HepG2 (cell line): ENCODE results near the gene NAGS. TPM values are rescaled to one million over a fixed set of nuclear protein-coding genes. Genes with fewer than 3 reads are reported as not detected.

Experiments used
- ARNT2 ChIP-seq: sonication (generic); formaldehyde crosslinking; IDR thresholded peaks from 2 replicates; pipeline ENCODE4 v1.8.0; 2022; ENCODE audit warnings: mild to moderate bottlenecking, low read depth, missing genetic modification reagents, moderate library complexity
- ATF2 ChIP-seq: sonication (generic); formaldehyde crosslinking; IDR thresholded peaks from 2 replicates; pipeline ENCODE4 v1.4.0; 2020; ENCODE audit warnings: missing genetic modification reagents
- ATF6 ChIP-seq: sonication (generic); formaldehyde crosslinking; conservative IDR thresholded peaks from 2 replicates; pipeline ENCODE4 v1.4.0; 2020; ENCODE audit warnings: missing genetic modification reagents
- BCL3 ChIP-seq: sonication (generic); formaldehyde crosslinking; IDR thresholded peaks from 2 replicates; pipeline ENCODE4 v1.5.1; 2020; ENCODE audit warnings: mild to moderate bottlenecking, missing genetic modification reagents, moderate library complexity
- DBP ChIP-seq: sonication (generic); formaldehyde crosslinking; IDR thresholded peaks from 2 replicates; pipeline ENCODE4 v1.4.0; 2020; ENCODE audit warnings: missing genetic modification reagents; ENCODE audit errors: not compliant biosample characterization
- DR1 ChIP-seq: sonication (generic); formaldehyde crosslinking; IDR thresholded peaks from 2 replicates; pipeline ENCODE4 v1.8.0; 2021; ENCODE audit warnings: mild to moderate bottlenecking, missing genetic modification reagents, inconsistent platforms
- E2F2 ChIP-seq: sonication (generic); formaldehyde crosslinking; IDR thresholded peaks from 2 replicates; pipeline ENCODE4 v1.4.0; 2020; ENCODE audit warnings: missing genetic modification reagents, borderline replicate concordance
- MAZ ChIP-seq, 2 experiments: sonication (generic) in 1 of 2; formaldehyde crosslinking in 1 of 2; IDR thresholded peaks; 2 replicates each; pipeline versions ENCODE4 v1.5.0 to v1.6.1; 2012 to 2020; ENCODE audit warnings: low read depth in 2 of 2, mild to moderate bottlenecking in 2 of 2, borderline replicate concordance in 1 of 2, improper control_type of control experiment in 1 of 2, low read length in 1 of 2, missing genetic modification reagents in 1 of 2, moderate library complexity in 1 of 2
- MEF2D ChIP-seq: sonication (generic); formaldehyde crosslinking; IDR thresholded peaks from 2 replicates; pipeline ENCODE4 v1.5.1; 2020; ENCODE audit warnings: mild to moderate bottlenecking, missing genetic modification reagents
- MTA1 ChIP-seq: sonication (generic); formaldehyde crosslinking; IDR thresholded peaks from 2 replicates; pipeline ENCODE4 v1.4.0; 2020; ENCODE audit warnings: missing genetic modification reagents, mild to moderate bottlenecking, borderline replicate concordance
- RFXANK ChIP-seq: IDR thresholded peaks from 2 replicates; pipeline ENCODE4 v1.6.1; 2016
- SNRNP70 ChIP-seq: fragments of 200-400 bp; formaldehyde crosslinking; IDR thresholded peaks from 2 replicates; pipeline ENCODE4 v1.6.1; 2017; ENCODE audit warnings: mild to moderate bottlenecking, low read depth, low read length, moderate library complexity
- ZBTB7A ChIP-seq: sonication (generic); formaldehyde crosslinking; IDR thresholded peaks from 2 replicates; pipeline ENCODE4 v1.8.0; 2022; ENCODE audit warnings: mild to moderate bottlenecking, missing genetic modification reagents
- ZFP90 ChIP-seq: sonication (generic); formaldehyde crosslinking; IDR thresholded peaks from 2 replicates; pipeline ENCODE4 v1.8.0; 2022; ENCODE audit warnings: missing genetic modification reagents, mild to moderate bottlenecking, inconsistent platforms, borderline replicate concordance
- ZFYVE20 ChIP-seq: sonication (generic); formaldehyde crosslinking; IDR thresholded peaks from 2 replicates; pipeline ENCODE4 v1.8.0; 2023; ENCODE audit warnings: low read depth, mild to moderate bottlenecking, moderate library complexity, missing genetic modification reagents, borderline replicate concordance
- ZNF546 ChIP-seq: sonication (generic); formaldehyde crosslinking; conservative IDR thresholded peaks from 2 replicates; pipeline ENCODE4 v1.8.1; 2023; ENCODE audit warnings: mild to moderate bottlenecking, missing genetic modification reagents
- ZNF569 ChIP-seq: sonication (generic); formaldehyde crosslinking; IDR thresholded peaks from 2 replicates; pipeline ENCODE4 v1.5.0; 2020; ENCODE audit warnings: mild to moderate bottlenecking, missing genetic modification reagents, moderate library complexity, borderline replicate concordance
- ZNF746 ChIP-seq: sonication (generic); formaldehyde crosslinking; IDR thresholded peaks from 2 replicates; pipeline ENCODE4 v1.8.0; 2022; ENCODE audit warnings: mild to moderate bottlenecking, missing genetic modification reagents
- ZNF784 ChIP-seq: sonication (generic); formaldehyde crosslinking; IDR thresholded peaks from 2 replicates; pipeline ENCODE4 v1.5.1; 2020; ENCODE audit warnings: missing genetic modification reagents, mild to moderate bottlenecking, borderline replicate concordance
- ZNF841 ChIP-seq: sonication (generic); formaldehyde crosslinking; IDR thresholded peaks from 2 replicates; pipeline ENCODE4 v1.8.1; 2023; ENCODE audit warnings: missing genetic modification reagents, borderline replicate concordance
- polyA plus RNA-seq, 8 experiments: library from polyadenylated mRNA; depleted of rRNA in 3 of 8; stranded (reverse) in 7 of 8; unstranded in 1 of 8; fragments of >200 nt; fragmentation: Illumina TruSeq in 4 of 8; extraction: Trizol in 4 of 8; gene quantifications; 2 replicates each; pipeline versions ENCODE4 v1.2.1 to v1.2.3, GENCODE V29; 2011 to 2016; ENCODE audit warnings: low read depth in 4 of 8, missing spikeins in 1 of 8, mixed read lengths in 1 of 8; ENCODE audit not compliant: insufficient read depth in 1 of 8
- total RNA-seq, 5 experiments: library from RNA; depleted of rRNA; stranded (reverse); fragments of >200 nt; fragmentation: Illumina TruSeq; extraction: Trizol; gene quantifications; 2 replicates each; pipeline ENCODE4 v1.2.3, GENCODE V29; 2016; ENCODE audit warnings: low read depth in 1 of 5

The NAGS gene
- total and polyA plus RNA-seq, 2 of the 13 experiments (the other 11 are each of a cell fraction or from before 2014, with no cell fraction given): 4.3 to 5.1 TPM

- TF ChIP-seq ZFYVE20 (CRISPR knock-in tag) (no peak), ATF6 (CRISPR knock-in tag) (peak; percentile 80; the same call in 1 of the 2 replicates), SNRNP70 (no peak), ZFP90 (CRISPR knock-in tag) (peak; percentile 86), MAZ (IDR thresholded peaks at IDR 0.05; ENCODE audit: borderline replicate concordance, low read depth, low read length) (peak; percentile 76; the same call in 1 of the 2 replicates), MAZ (CRISPR knock-in tag; IDR thresholded peaks at IDR 0.05; ENCODE audit: low read depth) (peak; percentile 75), ZNF546 (CRISPR knock-in tag) (no peak; the same call in 1 of the 2 replicates), BCL3 (CRISPR knock-in tag) (peak; percentile 90; the same call in 1 of the 2 replicates), ATF2 (peak; percentile 96), ZNF746 (CRISPR knock-in tag) (peak; percentile 66; the same call in 1 of the 2 replicates), MEF2D (CRISPR knock-in tag) (peak; percentile 95), RFXANK (CRISPR knock-in tag) (peak; percentile 88; the same call in 1 of the 2 replicates), E2F2 (CRISPR knock-in tag) (0 out of 2 replicates have a peak, but pooled peaks have one; percentile 52), ZNF841 (CRISPR knock-in tag) (no peak), ZNF784 (CRISPR knock-in tag) (peak; percentile 98), DR1 (peak; percentile 58), ZNF569 (CRISPR knock-in tag) (0 out of 2 replicates have a peak, but pooled peaks have one; percentile 45), DBP (CRISPR knock-in tag) (peak; percentile 84), ZBTB7A (CRISPR knock-in tag) (peak; percentile 93), MTA1 (peak; percentile 88), ARNT2 (peak; percentile 94)
These were observed 10.2 kb downstream of the NAGS start, which contains the start of gene TMEM101 (continued) for GRCh38 chr17:44014437-44015172.
